Ishikawa (cell line): ENCODE measurements around the gene INTS4.

ENCODE experiments used
- CEBPB ChIP-seq: IDR thresholded peaks from 2 replicates; pipeline ENCODE4 v1.6.1; 2012
- CREB1 ChIP-seq: IDR thresholded peaks from 2 replicates; pipeline ENCODE4 v1.6.1; 2012; ENCODE audit warnings: low read depth
- EGR1 ChIP-seq: IDR thresholded peaks from 2 replicates; pipeline ENCODE4 v1.6.1; 2012
- EP300 ChIP-seq: IDR thresholded peaks from 2 replicates; pipeline ENCODE4 v1.6.1; 2012; ENCODE audit warnings: borderline replicate concordance
- NFIC ChIP-seq: IDR thresholded peaks from 2 replicates; pipeline ENCODE4 v1.6.1; 2012
- RAD21 ChIP-seq: IDR thresholded peaks from 2 replicates; pipeline ENCODE4 v1.6.1; 2012; ENCODE audit warnings: low read depth
- TAF1 ChIP-seq: IDR thresholded peaks from 2 replicates; pipeline ENCODE4 v1.6.1; 2012; ENCODE audit warnings: low read depth, mild to moderate bottlenecking
- TCF12 ChIP-seq: IDR thresholded peaks from 2 replicates; pipeline ENCODE4 v1.6.1; 2012; ENCODE audit warnings: low read depth
- TEAD4 ChIP-seq: IDR thresholded peaks from 2 replicates; pipeline ENCODE4 v1.6.1; 2012
- YY1 ChIP-seq: IDR thresholded peaks from 2 replicates; pipeline ENCODE4 v1.6.1; 2012; ENCODE audit warnings: low read depth
- ZBTB7A ChIP-seq: IDR thresholded peaks from 2 replicates; pipeline ENCODE4 v1.6.1; 2012; ENCODE audit warnings: low read depth
- TF ChIP-seq, protein P1 (sequence below): IDR thresholded peaks from 2 replicates; pipeline ENCODE4 v1.6.1; 2012
- TF ChIP-seq, protein P2 (sequence below): IDR thresholded peaks from 2 replicates; pipeline ENCODE4 v1.6.1; 2012; ENCODE audit warnings: low read depth, mild to moderate bottlenecking
- TF ChIP-seq, protein P3 (sequence below): IDR thresholded peaks from 2 replicates; pipeline ENCODE4 v1.6.1; 2012

DNA sequence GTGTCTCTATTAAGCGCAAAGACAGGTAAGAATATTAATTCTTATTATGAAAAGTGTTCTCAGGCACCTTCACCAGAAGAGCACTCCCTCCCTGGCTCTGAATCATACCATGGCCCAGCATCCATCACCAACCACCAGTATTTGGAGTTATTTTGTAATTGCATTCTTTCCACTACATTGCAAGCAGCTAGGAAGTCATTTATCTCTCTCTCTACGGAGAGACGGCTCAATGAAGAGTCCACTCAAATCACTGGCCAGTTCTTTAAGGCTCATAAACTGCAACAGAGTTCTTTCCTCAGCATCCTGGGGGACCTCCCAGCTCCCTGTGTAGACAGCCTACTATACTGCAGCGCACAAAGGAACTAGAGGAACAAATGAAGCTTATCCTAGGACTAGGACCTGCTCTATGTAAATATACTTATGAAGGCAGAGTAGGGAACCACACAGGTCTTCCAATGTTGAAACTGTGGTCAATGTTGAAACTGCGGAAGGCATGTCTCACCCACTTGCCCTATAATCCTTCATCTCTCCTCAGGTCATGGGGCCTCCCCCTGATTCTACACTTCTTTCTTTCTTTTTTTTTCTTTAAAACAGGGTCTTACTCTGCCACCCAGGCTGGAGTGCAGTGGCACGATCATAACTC, 110.2 kb downstream of the INTS4 start:
- TF ChIP-seq CREB1 (no peak), YY1 (no peak), TAF1 (no peak), NFIC (no peak), TEAD4 (no peak), CEBPB (no peak), ZBTB7A (no peak), RAD21 (no peak), TCF12 (no peak), EGR1 (no peak), EP300 (no peak)
- TF ChIP-seq, protein P1, sequence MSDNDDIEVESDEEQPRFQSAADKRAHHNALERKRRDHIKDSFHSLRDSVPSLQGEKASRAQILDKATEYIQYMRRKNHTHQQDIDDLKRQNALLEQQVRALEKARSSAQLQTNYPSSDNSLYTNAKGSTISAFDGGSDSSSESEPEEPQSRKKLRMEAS = no peak
- TF ChIP-seq, protein P2, sequence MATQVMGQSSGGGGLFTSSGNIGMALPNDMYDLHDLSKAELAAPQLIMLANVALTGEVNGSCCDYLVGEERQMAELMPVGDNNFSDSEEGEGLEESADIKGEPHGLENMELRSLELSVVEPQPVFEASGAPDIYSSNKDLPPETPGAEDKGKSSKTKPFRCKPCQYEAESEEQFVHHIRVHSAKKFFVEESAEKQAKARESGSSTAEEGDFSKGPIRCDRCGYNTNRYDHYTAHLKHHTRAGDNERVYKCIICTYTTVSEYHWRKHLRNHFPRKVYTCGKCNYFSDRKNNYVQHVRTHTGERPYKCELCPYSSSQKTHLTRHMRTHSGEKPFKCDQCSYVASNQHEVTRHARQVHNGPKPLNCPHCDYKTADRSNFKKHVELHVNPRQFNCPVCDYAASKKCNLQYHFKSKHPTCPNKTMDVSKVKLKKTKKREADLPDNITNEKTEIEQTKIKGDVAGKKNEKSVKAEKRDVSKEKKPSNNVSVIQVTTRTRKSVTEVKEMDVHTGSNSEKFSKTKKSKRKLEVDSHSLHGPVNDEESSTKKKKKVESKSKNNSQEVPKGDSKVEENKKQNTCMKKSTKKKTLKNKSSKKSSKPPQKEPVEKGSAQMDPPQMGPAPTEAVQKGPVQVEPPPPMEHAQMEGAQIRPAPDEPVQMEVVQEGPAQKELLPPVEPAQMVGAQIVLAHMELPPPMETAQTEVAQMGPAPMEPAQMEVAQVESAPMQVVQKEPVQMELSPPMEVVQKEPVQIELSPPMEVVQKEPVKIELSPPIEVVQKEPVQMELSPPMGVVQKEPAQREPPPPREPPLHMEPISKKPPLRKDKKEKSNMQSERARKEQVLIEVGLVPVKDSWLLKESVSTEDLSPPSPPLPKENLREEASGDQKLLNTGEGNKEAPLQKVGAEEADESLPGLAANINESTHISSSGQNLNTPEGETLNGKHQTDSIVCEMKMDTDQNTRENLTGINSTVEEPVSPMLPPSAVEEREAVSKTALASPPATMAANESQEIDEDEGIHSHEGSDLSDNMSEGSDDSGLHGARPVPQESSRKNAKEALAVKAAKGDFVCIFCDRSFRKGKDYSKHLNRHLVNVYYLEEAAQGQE = no peak
- TF ChIP-seq, protein P3, sequence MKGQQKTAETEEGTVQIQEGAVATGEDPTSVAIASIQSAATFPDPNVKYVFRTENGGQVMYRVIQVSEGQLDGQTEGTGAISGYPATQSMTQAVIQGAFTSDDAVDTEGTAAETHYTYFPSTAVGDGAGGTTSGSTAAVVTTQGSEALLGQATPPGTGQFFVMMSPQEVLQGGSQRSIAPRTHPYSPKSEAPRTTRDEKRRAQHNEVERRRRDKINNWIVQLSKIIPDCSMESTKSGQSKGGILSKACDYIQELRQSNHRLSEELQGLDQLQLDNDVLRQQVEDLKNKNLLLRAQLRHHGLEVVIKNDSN = no peak
